Endodermal cell (in vitro differentiated cells): Measurements from ENCODE around the gene CD151. TPM values are rescaled to one million over a fixed set of nuclear protein-coding genes. Genes with fewer than 3 reads are reported as not detected.

Experiments used
- DNase-seq: peaks from one replicate; pipeline ENCODE4 v3.0.0-alpha.2; 2017
- H3K27ac ChIP-seq: 2 replicates; pipeline ENCODE4 v1.5.1; 2013; ENCODE audit warnings: mild to moderate bottlenecking, low read depth, low read length, moderate library complexity
- H3K27me3 ChIP-seq: 2 replicates; pipeline ENCODE4 v1.6.1; 2013; ENCODE audit warnings: mild to moderate bottlenecking, low read length, moderate library complexity; ENCODE audit not compliant: insufficient read depth, control insufficient read depth, poor library complexity, severe bottlenecking
- H3K36me3 ChIP-seq: 2 replicates; pipeline ENCODE4 v1.7.0; 2013; ENCODE audit warnings: mild to moderate bottlenecking, low read length, moderate library complexity; ENCODE audit not compliant: control insufficient read depth, insufficient read depth
- H3K4me1 ChIP-seq: one replicate; pipeline ENCODE4 v1.7.0; 2013; ENCODE audit warnings: low read length; ENCODE audit not compliant: control insufficient read depth, insufficient read depth
- H3K4me3 ChIP-seq: 2 replicates; pipeline ENCODE4 v1.5.1; 2013; ENCODE audit warnings: mild to moderate bottlenecking, low read length, moderate library complexity
- H3K9ac ChIP-seq: 2 replicates; pipeline ENCODE4 v1.6.1; 2013; ENCODE audit warnings: mild to moderate bottlenecking, low read length, moderate library complexity; ENCODE audit not compliant: poor library complexity, severe bottlenecking; ENCODE audit errors: extremely low read depth
- H3K9me3 ChIP-seq: 2 replicates; pipeline ENCODE4 v1.6.1; 2013; ENCODE audit warnings: mild to moderate bottlenecking, low read length, moderate library complexity; ENCODE audit not compliant: control insufficient read depth
- H3K27ac Mint-ChIP-seq: 2 replicates; pipeline ENCODE4 v1.8.0; 2020; ENCODE audit warnings: mixed read lengths
- H3K27me3 Mint-ChIP-seq: 2 replicates; pipeline ENCODE4 v1.8.0; 2021; ENCODE audit warnings: mild to moderate bottlenecking, mixed read lengths; ENCODE audit not compliant: insufficient read depth
- H3K36me3 Mint-ChIP-seq: 2 replicates; pipeline ENCODE4 v1.8.0; 2020; ENCODE audit warnings: low read depth, mixed read lengths
- H3K4me1 Mint-ChIP-seq: 2 replicates; pipeline ENCODE4 v1.8.0; 2020; ENCODE audit warnings: mixed read lengths
- H3K4me3 Mint-ChIP-seq: 2 replicates; pipeline ENCODE4 v1.8.0; 2020; ENCODE audit warnings: mild to moderate bottlenecking, moderate library complexity, mixed read lengths
- H3K9me3 Mint-ChIP-seq: 2 replicates; pipeline ENCODE4 v1.8.0; 2020; ENCODE audit warnings: mild to moderate bottlenecking, mixed read lengths
- WGBS, 2 experiments: methylation state at CpG; one replicate each; pipeline versions ENCODE4 v1.1.5 to v1.1.7; 2013; ENCODE audit warnings: missing lambda C conversion rate in 2 of 2, mixed read lengths in 1 of 2; ENCODE audit not compliant: insufficient coverage in 1 of 2, insufficient read length in 1 of 2; 5-methylcytosine and 5-hydroxymethylcytosine counted together
- total RNA-seq, 2 donors: library from RNA; stranded (reverse); fragmentation: NEBNext Ultra II Directional in 1 of 2; extraction: Animal tissue kit (Norgen Biotek cat#: 25700) in 1 of 2; gene quantifications; 2 replicates in 1 of 2; 3 replicates in 1 of 2; pipeline ENCODE4 v1.2.1, GENCODE V29; 2021
- TF ChIP-seq, protein P1 (sequence below): fragments of 200-600 bp; sonication (generic); conservative IDR thresholded peaks from 2 replicates; pipeline ENCODE4 v1.5.0; 2021; ENCODE audit warnings: antibody characterized with exemption, mild to moderate bottlenecking

CD151 gene
- total RNA-seq, 2 donors from 2014 or later: 139 to 165 TPM

DNA sequence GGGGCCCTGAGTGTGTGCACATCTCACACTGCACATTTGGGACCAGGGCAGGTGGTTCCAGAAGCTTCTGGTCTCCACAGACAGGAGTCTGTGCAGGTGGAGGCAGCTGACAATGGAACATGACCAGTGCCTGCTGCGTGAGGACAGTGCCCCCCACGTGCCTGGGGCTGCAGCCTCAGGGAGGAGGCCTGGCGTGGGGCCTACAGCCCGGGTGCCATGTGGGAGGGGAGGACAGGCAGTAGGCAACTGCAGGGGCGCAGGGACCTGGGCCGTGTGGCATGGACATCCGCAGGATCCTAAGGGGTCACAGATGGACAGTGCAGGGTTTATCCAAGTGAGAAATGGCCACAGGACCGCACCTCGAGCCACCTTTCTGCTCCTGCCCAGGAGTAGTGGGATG is 38.7 kb downstream of the CD151 start:
- peaks cover 4% of the 10 kb centered on the region for H3K36me3 ChIP-seq
- Mint-ChIP-seq H3K4me1 (no peaks in the 10 kb centered on the region), H3K27me3 (no peaks in the 10 kb centered on the region), H3K9me3 (no peaks in the 10 kb centered on the region), H3K36me3 (peaks cover 21% of the 10 kb centered on the region), H3K27ac (no peak overlapping the region), H3K4me3 (no peak overlapping the region)
- no peaks in the 10 kb centered on the region for H3K27me3 ChIP-seq
- H3K27ac ChIP-seq: no peak overlapping the region
- H3K4me3 ChIP-seq: no peak overlapping the region
- WGBS, 2 experiments: 76 to 81% methylated on average over 5 to 9 of the region's 9 CpGs
- no peak overlapping the region for H3K9ac ChIP-seq
- DNase-seq: no peak
- TF ChIP-seq, protein P1, sequence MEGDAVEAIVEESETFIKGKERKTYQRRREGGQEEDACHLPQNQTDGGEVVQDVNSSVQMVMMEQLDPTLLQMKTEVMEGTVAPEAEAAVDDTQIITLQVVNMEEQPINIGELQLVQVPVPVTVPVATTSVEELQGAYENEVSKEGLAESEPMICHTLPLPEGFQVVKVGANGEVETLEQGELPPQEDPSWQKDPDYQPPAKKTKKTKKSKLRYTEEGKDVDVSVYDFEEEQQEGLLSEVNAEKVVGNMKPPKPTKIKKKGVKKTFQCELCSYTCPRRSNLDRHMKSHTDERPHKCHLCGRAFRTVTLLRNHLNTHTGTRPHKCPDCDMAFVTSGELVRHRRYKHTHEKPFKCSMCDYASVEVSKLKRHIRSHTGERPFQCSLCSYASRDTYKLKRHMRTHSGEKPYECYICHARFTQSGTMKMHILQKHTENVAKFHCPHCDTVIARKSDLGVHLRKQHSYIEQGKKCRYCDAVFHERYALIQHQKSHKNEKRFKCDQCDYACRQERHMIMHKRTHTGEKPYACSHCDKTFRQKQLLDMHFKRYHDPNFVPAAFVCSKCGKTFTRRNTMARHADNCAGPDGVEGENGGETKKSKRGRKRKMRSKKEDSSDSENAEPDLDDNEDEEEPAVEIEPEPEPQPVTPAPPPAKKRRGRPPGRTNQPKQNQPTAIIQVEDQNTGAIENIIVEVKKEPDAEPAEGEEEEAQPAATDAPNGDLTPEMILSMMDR: no peak
- no peaks in the 10 kb centered on the region for H3K9me3 ChIP-seq
- H3K4me1 ChIP-seq: no peaks in the 10 kb centered on the region

DNA sequence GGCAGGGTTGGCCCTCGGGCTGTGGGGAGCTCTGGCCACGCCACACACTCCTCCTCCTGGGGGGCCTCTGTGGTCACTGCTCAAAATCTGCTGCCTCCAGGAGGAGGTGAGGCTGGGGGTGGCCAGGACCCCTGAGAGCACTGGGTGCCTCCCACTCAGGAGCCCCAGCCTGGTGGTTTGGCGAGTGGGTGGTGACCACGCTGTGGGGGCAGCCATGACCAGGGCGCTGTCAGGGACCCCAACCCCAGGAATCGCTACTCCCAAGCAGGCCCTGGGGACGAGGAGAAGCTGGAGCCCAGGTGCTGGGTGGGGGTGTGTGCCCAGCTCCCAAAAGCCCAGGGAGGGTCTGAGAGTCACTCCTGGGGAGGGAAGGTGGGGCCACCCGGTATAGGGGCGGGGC is 40.0 kb downstream of the CD151 start:
- Histone ChIP-seq H3K9me3 (no peaks in the 10 kb centered on the region), H3K4me1 (no peaks in the 10 kb centered on the region), H3K9ac (no peak overlapping the region), H3K4me3 (no peak overlapping the region), H3K27me3 (no peaks in the 10 kb centered on the region), H3K27ac (no peak overlapping the region), H3K36me3 (peaks cover 4% of the 10 kb centered on the region)
- no peaks in the 10 kb centered on the region for H3K4me1 Mint-ChIP-seq
- no peak overlapping the region for H3K4me3 Mint-ChIP-seq
- TF ChIP-seq, protein P1: no peak
- no peaks in the 10 kb centered on the region for H3K9me3 Mint-ChIP-seq
- WGBS, 2 experiments: 94 to 95% methylated on average over 4 to 9 of the region's 9 CpGs
- H3K27ac Mint-ChIP-seq: no peak overlapping the region
- DNase-seq: no peak
- peaks cover 28% of the 10 kb centered on the region for H3K36me3 Mint-ChIP-seq
- no peaks in the 10 kb centered on the region for H3K27me3 Mint-ChIP-seq

DNA sequence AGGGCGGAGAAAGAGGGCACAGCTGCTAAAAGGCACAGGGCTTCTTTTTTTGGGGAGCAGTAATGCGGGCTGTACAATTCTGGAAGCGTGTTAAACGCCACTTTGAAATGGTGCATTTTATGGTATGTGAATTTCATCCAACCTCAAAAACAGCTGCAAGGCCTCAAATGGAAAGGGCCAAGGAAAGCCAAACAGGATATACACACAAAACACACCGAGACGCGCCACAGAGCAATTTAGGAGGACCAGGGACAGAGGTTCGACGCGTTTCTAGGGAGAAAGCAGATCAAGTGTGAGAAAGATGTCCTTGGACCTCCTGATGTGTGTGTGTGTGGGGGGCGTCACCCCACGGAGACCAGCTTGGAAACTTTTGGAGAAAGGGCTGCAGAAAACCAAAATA is 41.0 kb downstream of the CD151 start:
- Mint-ChIP-seq H3K4me1 (no peaks in the 10 kb centered on the region), H3K4me3 (no peak overlapping the region), H3K27me3 (no peaks in the 10 kb centered on the region), H3K36me3 (peaks cover 30% of the 10 kb centered on the region), H3K9me3 (no peaks in the 10 kb centered on the region), H3K27ac (no peak overlapping the region)
- H3K27me3 ChIP-seq: no peaks in the 10 kb centered on the region
- no peaks in the 10 kb centered on the region for H3K9me3 ChIP-seq
- H3K4me3 ChIP-seq: no peak overlapping the region
- H3K27ac ChIP-seq: no peak overlapping the region
- TF ChIP-seq, protein P1: no peak
- H3K4me1 ChIP-seq: no peaks in the 10 kb centered on the region
- peaks cover 4% of the 10 kb centered on the region for H3K36me3 ChIP-seq
- H3K9ac ChIP-seq: no peak overlapping the region
- 83 to 86% methylated on average over 8 to 11 of the region's 12 CpGs for WGBS, 2 experiments
- DNase-seq: no peak
